Measurements from ENCODE around the gene C5orf15. TPM values are rescaled to one million over a fixed set of nuclear protein-coding genes. Genes with fewer than 3 reads are reported as not detected.
A peak's percentile ranks its signal among the peaks of the same experiment; 100 is the strongest.

C5orf15 gene
- total and polyA plus RNA-seq, 9 of the 15 experiments (the other 6 are each of a cell fraction or from before 2014, with no cell fraction given) = 23.3 to 50.7 (median 35.5) TPM

- Histone ChIP-seq H3K27ac (ENCODE audit: extremely low read depth, low read depth, low read length) (no peak overlapping the region), H3K36me3 (ENCODE audit: control insufficient read depth, insufficient read depth, low read length) (no peaks in the 10 kb centered on the region), H3K4me1 (replicated peaks in 1 of 2; ENCODE audit: control insufficient read depth in 2 of 2, insufficient read depth in 2 of 2, low read length in 2 of 2) (peaks cover 22 to 39% of the 10 kb centered on the region in 2 experiments), H3K9ac (ENCODE audit: insufficient read depth in 1 of 2, low read depth in 2 of 2, low read length in 2 of 2) (peak overlapping the region in 1 of 2 experiments; percentile 65; a peak in 1 of 4 replicates), H3K4me2 (ENCODE audit: insufficient read depth, low read length) (no peak overlapping the region), H2AFZ (ENCODE audit: low read depth, low read length) (no peak overlapping the region), H3K9me1 (ENCODE audit: control insufficient read depth, insufficient read depth, low read length) (no peaks in the 10 kb centered on the region), H3K79me2 (ENCODE audit: control insufficient read depth, insufficient read depth, low read length) (no peaks in the 10 kb centered on the region), H4K20me1 (replicated peaks; ENCODE audit: control insufficient read depth, insufficient read depth, low read length) (0 out of 2 replicates have a peak, but pooled peaks cover 3% of the 10 kb centered on the region), H3K27me3 (ENCODE audit: control insufficient read depth in 2 of 2, insufficient read depth in 2 of 2, low read length in 2 of 2) (no peaks in the 10 kb centered on the region), H3K4me3 (no peak overlapping the region), H3K9me3 (replicated peaks; ENCODE audit: control insufficient read depth, insufficient read depth, low read depth, low read length) (no peaks in the 10 kb centered on the region)
- no TSS peak for BruUV-seq (replicated peaks)
- WGBS (ENCODE audit: insufficient coverage, low coverage, missing lambda C conversion rate) = 73% methylated on average over 11 of the region's 11 CpGs
- in situ Hi-C loops (cut with MboI) (loop anchor here (5.0 to 10.0 kb wide), 2 partner anchors 181 to 518 kb away; no protein-coding TSS in a partner anchor), intact Hi-C loops (cut with micrococcal nuclease) (loop anchor here (5.0 to 10.0 kb wide), 5 partner anchors 76 to 521 kb away; no protein-coding TSS in a partner anchor)
- ChIA-PET POLR2A (no interaction called here), CTCF (ENCODE audit: low intra/inter-chr PET ratio) (no interaction called here)
- TF ChIP-seq E2F3 (CRISPR knock-in tag; IDR thresholded peaks at IDR 0.05) (no peak), ARID1B (IDR thresholded peaks at IDR 0.05) (no peak), NR2C1 (IDR thresholded peaks at IDR 0.05) (no peak), NR2C1 (tag; IDR thresholded peaks at IDR 0.05) (no peak), PCBP2 (IDR thresholded peaks at IDR 0.05; ENCODE audit: low read depth, low read length, poor library complexity, severe bottlenecking) (no peak), ZNF655 (CRISPR knock-in tag; IDR thresholded peaks at IDR 0.05) (no peak), GABPB2 (CRISPR knock-in tag; conservative IDR thresholded peaks at IDR 0.05) (no peak), CREM (IDR thresholded peaks at IDR 0.05; ENCODE audit: low read depth) (no peak), ATF2 (CRISPR knock-in tag; IDR thresholded peaks at IDR 0.05) (no peak)
- no peak for DNase-seq (ENCODE audit: extremely low read depth in 1 of 4, low spot score in 3 of 4)
- FAIRE-seq = no peak
- ATAC-seq = no peak
Measured at GRCh38 chr5:133942614-133943474, 25.6 kb downstream of the C5orf15 start.

All from K562 (cell line).